ENCODE data around the gene SOAT2.
A peak's percentile ranks its signal among the peaks of the same experiment; 100 is the strongest.

SOAT2 gene

GRCh38 chr12:53102883-53103807 is at the start of gene SOAT2:
Gene SOAT2 (plus strand): TSS chr12:53103486. CDS start chr12:53103578, 92 bp downstream.
- no peak for DNase-seq

GRCh38 chr12:53054112-53054878 is 49.0 kb upstream of the SOAT2 start:
- DNase-seq, result peak; percentile 93

- DNase-seq, result no peak
These were observed 47.6 kb upstream of the SOAT2 start for GRCh38 chr12:53055471-53056266.

- DNase-seq, result no peak
These were observed 47.0 kb upstream of the SOAT2 start for GRCh38 chr12:53056296-53056695.

GRCh38 chr12:53056901-53057300 is 46.4 kb upstream of the SOAT2 start:
- DNase-seq, result no peak

GRCh38 chr12:53057816-53058500 is 45.3 kb upstream of the SOAT2 start:
- no peak for DNase-seq

GRCh38 chr12:53058674-53059433 is 44.4 kb upstream of the SOAT2 start:
- no peak for DNase-seq

GRCh38 chr12:53059434-53060063 is 43.7 kb upstream of the SOAT2 start:
- no peak for DNase-seq

GRCh38 chr12:53060064-53060720 is 43.1 kb upstream of the SOAT2 start:
- DNase-seq, result no peak

GRCh38 chr12:53060721-53061276 is 42.5 kb upstream of the SOAT2 start:
- DNase-seq, result no peak

GRCh38 chr12:53061404-53062010 is 41.8 kb upstream of the SOAT2 start:
- DNase-seq, result peak; percentile 26

- no peak for DNase-seq
These were observed 41.0 kb upstream of the SOAT2 start for GRCh38 chr12:53062011-53062961.

- no peak for DNase-seq
These were observed 40.1 kb upstream of the SOAT2 start for GRCh38 chr12:53062977-53063707.

- DNase-seq, result no peak
These were observed 39.3 kb upstream of the SOAT2 start for GRCh38 chr12:53063708-53064612.

GRCh38 chr12:53064613-53065436 is 38.5 kb upstream of the SOAT2 start:
- DNase-seq, result no peak

- no peak for DNase-seq
These were observed 37.8 kb upstream of the SOAT2 start for GRCh38 chr12:53065470-53065869.

Data from NCI-H187 treated with DMSO at 0.1 percent for 48 hours (cell line).